PC-9 (cell line): ENCODE results near the gene OGDH.

Experiments
- EZH2 ChIP-seq: fragments of 200-600 bp; sonication (generic); IDR thresholded peaks from 2 replicates; pipeline ENCODE4 v1.8.0; 2017; ENCODE audit warnings: antibody characterized with exemption, low read depth
- TF ChIP-seq, protein P1 (sequence below): fragments of 200-600 bp; sonication (generic); conservative IDR thresholded peaks from 2 replicates; pipeline ENCODE4 v1.6.1; 2017; ENCODE audit warnings: mixed run types, antibody characterized with exemption, mild to moderate bottlenecking, moderate library complexity

- TF ChIP-seq, protein P1, sequence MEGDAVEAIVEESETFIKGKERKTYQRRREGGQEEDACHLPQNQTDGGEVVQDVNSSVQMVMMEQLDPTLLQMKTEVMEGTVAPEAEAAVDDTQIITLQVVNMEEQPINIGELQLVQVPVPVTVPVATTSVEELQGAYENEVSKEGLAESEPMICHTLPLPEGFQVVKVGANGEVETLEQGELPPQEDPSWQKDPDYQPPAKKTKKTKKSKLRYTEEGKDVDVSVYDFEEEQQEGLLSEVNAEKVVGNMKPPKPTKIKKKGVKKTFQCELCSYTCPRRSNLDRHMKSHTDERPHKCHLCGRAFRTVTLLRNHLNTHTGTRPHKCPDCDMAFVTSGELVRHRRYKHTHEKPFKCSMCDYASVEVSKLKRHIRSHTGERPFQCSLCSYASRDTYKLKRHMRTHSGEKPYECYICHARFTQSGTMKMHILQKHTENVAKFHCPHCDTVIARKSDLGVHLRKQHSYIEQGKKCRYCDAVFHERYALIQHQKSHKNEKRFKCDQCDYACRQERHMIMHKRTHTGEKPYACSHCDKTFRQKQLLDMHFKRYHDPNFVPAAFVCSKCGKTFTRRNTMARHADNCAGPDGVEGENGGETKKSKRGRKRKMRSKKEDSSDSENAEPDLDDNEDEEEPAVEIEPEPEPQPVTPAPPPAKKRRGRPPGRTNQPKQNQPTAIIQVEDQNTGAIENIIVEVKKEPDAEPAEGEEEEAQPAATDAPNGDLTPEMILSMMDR: no peak
- no peak for TF ChIP-seq EZH2
Observed at GRCh38 chr7:44606341-44607140, at the start of gene OGDH.
